SK-N-SH treated with all-trans-retinoic acid at 6 μM for 48 hours (cell line): ENCODE results near the gene MUC5AC.

Experiments used
- ATAC-seq: fragments of 200-7000 bp; cut with Tn5 transposase; 3 replicates; pipeline ENCODE4 v1.9.1; 2020; ENCODE audit warnings: mild to moderate bottlenecking, moderate library complexity
- ARNTL ChIP-seq: fragments of 450-650 bp; formaldehyde crosslinking; IDR thresholded peaks from 2 replicates; pipeline ENCODE4 v1.5.0; 2020; ENCODE audit warnings: low read depth, mild to moderate bottlenecking, moderate library complexity, borderline replicate concordance
- BACH2 ChIP-seq: fragments of 250-450 bp; sonication (Bioruptor Pico); IDR thresholded peaks from 2 replicates; pipeline ENCODE4 v1.9.0; 2021; ENCODE audit warnings: mild to moderate bottlenecking, borderline replicate concordance
- CSDC2 ChIP-seq: fragments of 250-450 bp; sonication (Bioruptor Pico); IDR thresholded peaks from 2 replicates; pipeline ENCODE4 v1.5.0; 2020; ENCODE audit warnings: mild to moderate bottlenecking, moderate library complexity
- ESRRG ChIP-seq: fragments of 250-450 bp; sonication (Bioruptor Pico); IDR thresholded peaks from 2 replicates; pipeline ENCODE4 v1.6.1; 2021; ENCODE audit warnings: mild to moderate bottlenecking
- GLIS3 ChIP-seq: fragments of 250-450 bp; sonication (Bioruptor Pico); IDR thresholded peaks from 2 replicates; pipeline ENCODE4 v1.5.0; 2020; ENCODE audit warnings: mild to moderate bottlenecking, moderate library complexity
- ISL1 ChIP-seq: fragments of 250-450 bp; sonication (Bioruptor Pico); IDR thresholded peaks from 2 replicates; pipeline ENCODE4 v2.1.2; 2022; ENCODE audit warnings: mild to moderate bottlenecking, moderate library complexity
- PPARA ChIP-seq: fragments of 250-450 bp; sonication (Bioruptor Pico); IDR thresholded peaks from 2 replicates; pipeline ENCODE4 v1.5.0; 2020; ENCODE audit warnings: mild to moderate bottlenecking, borderline replicate concordance
- RARB ChIP-seq: fragments of 250-450 bp; sonication (Bioruptor Pico); IDR thresholded peaks from 2 replicates; pipeline ENCODE4 v1.8.0; 2021; ENCODE audit warnings: mild to moderate bottlenecking, moderate library complexity
- SNAI2 ChIP-seq: fragments of 250-450 bp; sonication (Bioruptor Pico); IDR thresholded peaks from 2 replicates; pipeline ENCODE4 v1.5.0; 2020; ENCODE audit warnings: mild to moderate bottlenecking, moderate library complexity
- TOX ChIP-seq: fragments of 250-450 bp; sonication (Bioruptor Pico); IDR thresholded peaks from 2 replicates; pipeline ENCODE4 v1.8.0; 2021; ENCODE audit warnings: mild to moderate bottlenecking, moderate library complexity, borderline replicate concordance
- ZC3H10 ChIP-seq: fragments of 250-450 bp; sonication (Bioruptor Pico); IDR thresholded peaks from 2 replicates; pipeline ENCODE4 v1.5.1; 2021; ENCODE audit warnings: mild to moderate bottlenecking, moderate library complexity
- ZFP30 ChIP-seq: fragments of 450-650 bp; formaldehyde crosslinking; IDR thresholded peaks from 2 replicates; pipeline ENCODE4 v1.5.0; 2022; ENCODE audit warnings: mild to moderate bottlenecking, moderate library complexity
- ZNF565 ChIP-seq: fragments of 450-650 bp; formaldehyde crosslinking; conservative IDR thresholded peaks from 2 replicates; pipeline ENCODE4 v1.5.0; 2020; ENCODE audit warnings: low read depth, mild to moderate bottlenecking, moderate library complexity
- ZNF70 ChIP-seq: fragments of 450-650 bp; formaldehyde crosslinking; IDR thresholded peaks from 2 replicates; pipeline ENCODE4 v1.5.0; 2020; ENCODE audit warnings: mild to moderate bottlenecking, moderate library complexity
- ZNF8 ChIP-seq: fragments of 450-650 bp; formaldehyde crosslinking; IDR thresholded peaks from 2 replicates; pipeline ENCODE4 v1.5.0; 2020; ENCODE audit warnings: mild to moderate bottlenecking, moderate library complexity
- TF ChIP-seq, protein P1 (sequence below): fragments of 250-450 bp; sonication (Bioruptor Pico); IDR thresholded peaks from 2 replicates; pipeline ENCODE4 v1.8.0; 2020; ENCODE audit warnings: mild to moderate bottlenecking, moderate library complexity, borderline replicate concordance
- TF ChIP-seq, protein P2 (sequence below): fragments of 250-450 bp; sonication (Bioruptor Pico); IDR thresholded peaks from 2 replicates; pipeline ENCODE4 v1.8.0; 2021; ENCODE audit warnings: low read depth, mild to moderate bottlenecking, moderate library complexity, borderline replicate concordance
- TF ChIP-seq, protein P3 (sequence below): fragments of 250-450 bp; sonication (Bioruptor Pico); IDR thresholded peaks from 2 replicates; pipeline ENCODE4 v1.5.1; 2021; ENCODE audit warnings: mild to moderate bottlenecking, moderate library complexity
- TF ChIP-seq, protein P4 (sequence below): fragments of 250-450 bp; sonication (Bioruptor Pico); IDR thresholded peaks from 2 replicates; pipeline ENCODE4 v1.5.1; 2020; ENCODE audit warnings: low read depth, mild to moderate bottlenecking, moderate library complexity
- TF ChIP-seq, protein P5 (sequence below): fragments of 250-450 bp; sonication (Bioruptor Pico); IDR thresholded peaks from 2 replicates; pipeline ENCODE4 v1.5.0; 2020; ENCODE audit warnings: mild to moderate bottlenecking, moderate library complexity

Gene MUC5AC

DNA sequence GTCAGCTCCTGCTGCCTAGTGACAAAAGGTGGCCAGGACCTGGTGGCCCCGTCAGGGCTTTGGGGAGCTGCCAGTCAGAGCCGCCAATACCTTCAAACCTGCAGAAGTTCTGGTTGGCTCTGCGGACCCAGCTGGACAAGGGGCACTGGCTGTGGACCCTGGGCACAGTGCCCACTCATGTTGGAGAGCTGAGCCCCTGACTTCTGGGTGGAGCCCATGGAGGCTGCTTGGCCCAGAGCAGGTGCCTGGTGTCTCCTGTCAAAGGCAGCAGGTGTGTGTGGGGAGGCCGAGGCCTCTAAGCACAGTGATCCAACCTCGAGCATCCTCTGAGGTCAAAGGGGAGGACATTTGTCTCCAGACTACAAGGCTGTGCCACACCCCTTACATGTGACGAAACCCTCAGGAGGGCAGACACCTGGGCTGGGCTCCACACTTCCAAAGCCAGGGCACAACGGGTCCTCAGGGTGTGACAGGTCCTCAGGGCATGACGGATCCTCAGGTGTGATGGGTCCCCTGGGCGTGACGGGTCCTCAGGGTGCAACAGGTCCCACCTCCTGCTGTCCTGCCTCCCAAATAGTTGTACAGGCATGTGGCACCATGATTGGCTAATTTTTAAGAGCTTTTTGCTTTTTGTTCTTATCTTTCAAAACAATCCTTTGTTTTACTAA lies 46.1 kb upstream of the MUC5AC start (continued):
- TF ChIP-seq, protein P1, sequence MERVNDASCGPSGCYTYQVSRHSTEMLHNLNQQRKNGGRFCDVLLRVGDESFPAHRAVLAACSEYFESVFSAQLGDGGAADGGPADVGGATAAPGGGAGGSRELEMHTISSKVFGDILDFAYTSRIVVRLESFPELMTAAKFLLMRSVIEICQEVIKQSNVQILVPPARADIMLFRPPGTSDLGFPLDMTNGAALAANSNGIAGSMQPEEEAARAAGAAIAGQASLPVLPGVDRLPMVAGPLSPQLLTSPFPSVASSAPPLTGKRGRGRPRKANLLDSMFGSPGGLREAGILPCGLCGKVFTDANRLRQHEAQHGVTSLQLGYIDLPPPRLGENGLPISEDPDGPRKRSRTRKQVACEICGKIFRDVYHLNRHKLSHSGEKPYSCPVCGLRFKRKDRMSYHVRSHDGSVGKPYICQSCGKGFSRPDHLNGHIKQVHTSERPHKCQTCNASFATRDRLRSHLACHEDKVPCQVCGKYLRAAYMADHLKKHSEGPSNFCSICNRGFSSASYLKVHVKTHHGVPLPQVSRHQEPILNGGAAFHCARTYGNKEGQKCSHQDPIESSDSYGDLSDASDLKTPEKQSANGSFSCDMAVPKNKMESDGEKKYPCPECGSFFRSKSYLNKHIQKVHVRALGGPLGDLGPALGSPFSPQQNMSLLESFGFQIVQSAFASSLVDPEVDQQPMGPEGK (CRISPR knock-in tag) = no peak
- TF ChIP-seq ZNF70 (CRISPR knock-in tag) (no peak), ZC3H10 (CRISPR knock-in tag) (no peak), CSDC2 (no peak), TOX (no peak), ARNTL (CRISPR knock-in tag) (no peak), BACH2 (no peak), ESRRG (CRISPR knock-in tag) (no peak)

DNA sequence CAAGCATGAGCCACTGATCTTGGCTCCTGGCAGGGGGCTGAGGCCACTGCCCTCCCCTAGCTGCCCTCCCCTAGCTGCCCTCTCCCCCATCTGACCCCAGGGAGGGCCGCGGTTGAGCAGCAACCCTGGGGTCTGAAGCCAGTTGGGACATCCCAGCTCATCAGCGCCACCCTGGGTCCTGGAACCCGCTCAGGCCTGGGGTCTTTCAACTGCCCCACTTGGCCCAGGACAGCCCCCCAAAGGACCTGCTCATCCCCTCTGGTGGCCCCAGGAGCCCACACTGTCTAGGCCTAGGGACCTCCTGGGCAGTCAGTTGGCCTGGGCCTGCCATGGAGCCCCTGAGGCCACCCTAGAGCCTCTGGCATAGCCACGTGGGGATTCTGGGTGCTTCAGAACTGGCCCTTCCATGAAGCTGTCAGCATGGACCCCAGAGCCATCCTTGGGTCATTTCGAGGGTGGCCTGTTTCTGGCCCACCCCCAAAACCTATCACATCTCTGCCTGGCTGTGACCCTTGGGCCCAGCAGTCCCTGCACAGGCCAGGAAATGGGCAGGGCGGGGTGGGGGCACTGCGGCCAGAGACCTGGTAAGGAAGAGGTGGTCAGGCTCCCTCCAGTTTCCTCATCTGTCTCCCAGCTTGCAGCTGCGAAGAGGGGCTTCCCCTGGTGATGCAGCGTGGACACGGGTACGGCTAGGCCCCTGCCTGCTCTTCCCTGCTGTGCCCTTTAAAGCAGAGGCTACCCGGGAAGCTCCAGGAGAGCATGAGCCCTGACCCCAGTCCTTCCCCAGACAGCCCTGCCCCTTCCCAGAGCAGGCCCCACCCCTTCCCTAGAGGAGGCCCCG lies 45.2 kb upstream of the MUC5AC start:
- no peak for ATAC-seq
- TF ChIP-seq ZC3H10 (CRISPR knock-in tag) = no peak
- TF ChIP-seq ZFP30 (CRISPR knock-in tag) = no peak
- TF ChIP-seq, protein P2, sequence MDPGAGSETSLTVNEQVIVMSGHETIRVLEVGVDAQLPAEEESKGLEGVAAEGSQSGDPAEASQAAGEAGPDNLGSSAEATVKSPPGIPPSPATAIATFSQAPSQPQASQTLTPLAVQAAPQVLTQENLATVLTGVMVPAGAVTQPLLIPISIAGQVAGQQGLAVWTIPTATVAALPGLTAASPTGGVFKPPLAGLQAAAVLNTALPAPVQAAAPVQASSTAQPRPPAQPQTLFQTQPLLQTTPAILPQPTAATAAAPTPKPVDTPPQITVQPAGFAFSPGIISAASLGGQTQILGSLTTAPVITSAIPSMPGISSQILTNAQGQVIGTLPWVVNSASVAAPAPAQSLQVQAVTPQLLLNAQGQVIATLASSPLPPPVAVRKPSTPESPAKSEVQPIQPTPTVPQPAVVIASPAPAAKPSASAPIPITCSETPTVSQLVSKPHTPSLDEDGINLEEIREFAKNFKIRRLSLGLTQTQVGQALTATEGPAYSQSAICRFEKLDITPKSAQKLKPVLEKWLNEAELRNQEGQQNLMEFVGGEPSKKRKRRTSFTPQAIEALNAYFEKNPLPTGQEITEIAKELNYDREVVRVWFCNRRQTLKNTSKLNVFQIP = no peak
- TF ChIP-seq, protein P1 (CRISPR knock-in tag) = no peak
- no peak for TF ChIP-seq BACH2
- no peak for TF ChIP-seq GLIS3 (CRISPR knock-in tag)
- TF ChIP-seq ARNTL (CRISPR knock-in tag) = no peak
- TF ChIP-seq, protein P3, sequence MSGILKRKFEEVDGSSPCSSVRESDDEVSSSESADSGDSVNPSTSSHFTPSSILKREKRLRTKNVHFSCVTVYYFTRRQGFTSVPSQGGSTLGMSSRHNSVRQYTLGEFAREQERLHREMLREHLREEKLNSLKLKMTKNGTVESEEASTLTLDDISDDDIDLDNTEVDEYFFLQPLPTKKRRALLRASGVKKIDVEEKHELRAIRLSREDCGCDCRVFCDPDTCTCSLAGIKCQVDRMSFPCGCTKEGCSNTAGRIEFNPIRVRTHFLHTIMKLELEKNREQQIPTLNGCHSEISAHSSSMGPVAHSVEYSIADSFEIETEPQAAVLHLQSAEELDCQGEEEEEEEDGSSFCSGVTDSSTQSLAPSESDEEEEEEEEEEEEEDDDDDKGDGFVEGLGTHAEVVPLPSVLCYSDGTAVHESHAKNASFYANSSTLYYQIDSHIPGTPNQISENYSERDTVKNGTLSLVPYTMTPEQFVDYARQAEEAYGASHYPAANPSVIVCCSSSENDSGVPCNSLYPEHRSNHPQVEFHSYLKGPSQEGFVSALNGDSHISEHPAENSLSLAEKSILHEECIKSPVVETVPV (CRISPR knock-in tag) = no peak
- no peak for TF ChIP-seq ZNF565 (CRISPR knock-in tag)
- no peak for TF ChIP-seq ZNF70 (CRISPR knock-in tag)
- TF ChIP-seq, protein P4, sequence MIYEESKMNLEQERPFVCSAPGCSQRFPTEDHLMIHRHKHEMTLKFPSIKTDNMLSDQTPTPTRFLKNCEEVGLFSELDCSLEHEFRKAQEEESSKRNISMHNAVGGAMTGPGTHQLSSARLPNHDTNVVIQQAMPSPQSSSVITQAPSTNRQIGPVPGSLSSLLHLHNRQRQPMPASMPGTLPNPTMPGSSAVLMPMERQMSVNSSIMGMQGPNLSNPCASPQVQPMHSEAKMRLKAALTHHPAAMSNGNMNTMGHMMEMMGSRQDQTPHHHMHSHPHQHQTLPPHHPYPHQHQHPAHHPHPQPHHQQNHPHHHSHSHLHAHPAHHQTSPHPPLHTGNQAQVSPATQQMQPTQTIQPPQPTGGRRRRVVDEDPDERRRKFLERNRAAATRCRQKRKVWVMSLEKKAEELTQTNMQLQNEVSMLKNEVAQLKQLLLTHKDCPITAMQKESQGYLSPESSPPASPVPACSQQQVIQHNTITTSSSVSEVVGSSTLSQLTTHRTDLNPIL (CRISPR knock-in tag) = no peak
- TF ChIP-seq PPARA = no peak
- TF ChIP-seq, all 23 proteins: peak for 0

DNA sequence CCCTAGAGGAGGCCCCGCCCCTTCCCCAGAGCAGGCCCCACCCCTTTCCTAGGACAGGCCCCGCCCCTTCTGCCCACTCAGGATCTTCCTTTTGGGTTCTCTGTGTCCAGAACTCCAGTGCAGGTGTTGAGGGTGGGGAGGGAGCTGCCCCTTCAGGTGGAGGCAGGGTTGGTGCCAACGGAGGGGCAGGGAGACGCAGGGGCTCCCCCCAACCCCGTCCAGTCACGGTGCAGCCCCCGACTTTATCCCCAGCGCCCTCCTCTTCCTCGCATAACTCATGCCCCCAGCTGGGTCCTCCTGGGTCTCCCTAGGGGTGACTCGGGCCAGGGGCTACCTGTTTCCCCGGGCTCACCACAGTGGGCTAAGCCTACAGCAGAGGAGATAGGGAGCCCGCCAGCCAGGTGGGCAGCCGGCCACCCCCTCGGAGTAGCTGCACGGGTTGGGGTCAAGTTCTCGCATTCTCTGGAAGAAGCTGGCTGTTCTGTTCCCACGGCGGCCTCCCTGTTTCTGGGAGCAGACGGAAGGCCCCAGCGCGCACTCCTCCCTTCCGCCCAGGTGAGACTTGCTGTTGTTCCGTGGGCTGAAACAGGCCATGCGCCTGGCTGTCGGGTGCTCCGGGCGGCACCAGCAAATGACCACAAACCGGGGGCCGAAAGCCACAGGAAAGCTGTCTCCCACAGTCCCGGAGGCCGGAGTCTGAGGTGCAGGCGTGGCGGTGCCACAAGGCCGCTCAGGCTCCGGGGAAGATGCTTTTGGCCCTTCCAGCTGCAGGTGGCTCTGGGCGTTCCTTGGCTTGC lies 44.1 kb upstream of the MUC5AC start:
- no peak; the same call in 2 of the 3 replicates for ATAC-seq
- TF ChIP-seq ZNF8 (CRISPR knock-in tag) (no peak), RARB (CRISPR knock-in tag) (no peak), ARNTL (CRISPR knock-in tag) (no peak), PPARA (no peak), ISL1 (CRISPR knock-in tag) (no peak), GLIS3 (CRISPR knock-in tag) (no peak), ZC3H10 (CRISPR knock-in tag) (no peak), SNAI2 (CRISPR knock-in tag) (no peak), ESRRG (CRISPR knock-in tag) (no peak)
- TF ChIP-seq, protein P5, sequence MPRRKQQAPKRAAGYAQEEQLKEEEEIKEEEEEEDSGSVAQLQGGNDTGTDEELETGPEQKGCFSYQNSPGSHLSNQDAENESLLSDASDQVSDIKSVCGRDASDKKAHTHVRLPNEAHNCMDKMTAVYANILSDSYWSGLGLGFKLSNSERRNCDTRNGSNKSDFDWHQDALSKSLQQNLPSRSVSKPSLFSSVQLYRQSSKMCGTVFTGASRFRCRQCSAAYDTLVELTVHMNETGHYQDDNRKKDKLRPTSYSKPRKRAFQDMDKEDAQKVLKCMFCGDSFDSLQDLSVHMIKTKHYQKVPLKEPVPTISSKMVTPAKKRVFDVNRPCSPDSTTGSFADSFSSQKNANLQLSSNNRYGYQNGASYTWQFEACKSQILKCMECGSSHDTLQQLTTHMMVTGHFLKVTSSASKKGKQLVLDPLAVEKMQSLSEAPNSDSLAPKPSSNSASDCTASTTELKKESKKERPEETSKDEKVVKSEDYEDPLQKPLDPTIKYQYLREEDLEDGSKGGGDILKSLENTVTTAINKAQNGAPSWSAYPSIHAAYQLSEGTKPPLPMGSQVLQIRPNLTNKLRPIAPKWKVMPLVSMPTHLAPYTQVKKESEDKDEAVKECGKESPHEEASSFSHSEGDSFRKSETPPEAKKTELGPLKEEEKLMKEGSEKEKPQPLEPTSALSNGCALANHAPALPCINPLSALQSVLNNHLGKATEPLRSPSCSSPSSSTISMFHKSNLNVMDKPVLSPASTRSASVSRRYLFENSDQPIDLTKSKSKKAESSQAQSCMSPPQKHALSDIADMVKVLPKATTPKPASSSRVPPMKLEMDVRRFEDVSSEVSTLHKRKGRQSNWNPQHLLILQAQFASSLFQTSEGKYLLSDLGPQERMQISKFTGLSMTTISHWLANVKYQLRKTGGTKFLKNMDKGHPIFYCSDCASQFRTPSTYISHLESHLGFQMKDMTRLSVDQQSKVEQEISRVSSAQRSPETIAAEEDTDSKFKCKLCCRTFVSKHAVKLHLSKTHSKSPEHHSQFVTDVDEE = no peak
- TF ChIP-seq, protein P4 (CRISPR knock-in tag) = no peak
- TF ChIP-seq, protein P3 (CRISPR knock-in tag) = no peak
